SK-N-SH treated with all-trans-retinoic acid at 6 μM for 48 hours (cell line): ENCODE measurements around the gene RPS16.

Source experiments
- ATAC-seq: fragments of 200-7000 bp; cut with Tn5 transposase; 3 replicates; pipeline ENCODE4 v1.9.1; 2020; ENCODE audit warnings: mild to moderate bottlenecking, moderate library complexity
- ARNTL ChIP-seq: fragments of 450-650 bp; formaldehyde crosslinking; IDR thresholded peaks from 2 replicates; pipeline ENCODE4 v1.5.0; 2020; ENCODE audit warnings: low read depth, mild to moderate bottlenecking, moderate library complexity, borderline replicate concordance
- BACH2 ChIP-seq: fragments of 250-450 bp; sonication (Bioruptor Pico); IDR thresholded peaks from 2 replicates; pipeline ENCODE4 v1.9.0; 2021; ENCODE audit warnings: mild to moderate bottlenecking, borderline replicate concordance
- CREB5 ChIP-seq: fragments of 250-450 bp; sonication (Bioruptor Pico); IDR thresholded peaks from 2 replicates; pipeline ENCODE4 v1.5.1; 2020; ENCODE audit warnings: low read depth, mild to moderate bottlenecking, moderate library complexity
- CSDC2 ChIP-seq: fragments of 250-450 bp; sonication (Bioruptor Pico); IDR thresholded peaks from 2 replicates; pipeline ENCODE4 v1.5.0; 2020; ENCODE audit warnings: mild to moderate bottlenecking, moderate library complexity
- CSRNP3 ChIP-seq: fragments of 250-450 bp; sonication (Bioruptor Pico); IDR thresholded peaks from 2 replicates; pipeline ENCODE4 v1.5.1; 2021; ENCODE audit warnings: mild to moderate bottlenecking, moderate library complexity
- ESRRG ChIP-seq: fragments of 250-450 bp; sonication (Bioruptor Pico); IDR thresholded peaks from 2 replicates; pipeline ENCODE4 v1.6.1; 2021; ENCODE audit warnings: mild to moderate bottlenecking
- GLIS3 ChIP-seq: fragments of 250-450 bp; sonication (Bioruptor Pico); IDR thresholded peaks from 2 replicates; pipeline ENCODE4 v1.5.0; 2020; ENCODE audit warnings: mild to moderate bottlenecking, moderate library complexity
- ISL1 ChIP-seq: fragments of 250-450 bp; sonication (Bioruptor Pico); IDR thresholded peaks from 2 replicates; pipeline ENCODE4 v2.1.2; 2022; ENCODE audit warnings: mild to moderate bottlenecking, moderate library complexity
- OSR1 ChIP-seq: fragments of 250-450 bp; sonication (Bioruptor Pico); IDR thresholded peaks from 2 replicates; pipeline ENCODE4 v1.8.0; 2022; ENCODE audit warnings: moderate library complexity, mild to moderate bottlenecking, inconsistent platforms
- PATZ1 ChIP-seq: fragments of 250-450 bp; sonication (Bioruptor Pico); IDR thresholded peaks from 2 replicates; pipeline ENCODE4 v1.8.0; 2020; ENCODE audit warnings: mild to moderate bottlenecking, moderate library complexity, borderline replicate concordance
- POU6F1 ChIP-seq: fragments of 250-450 bp; sonication (Bioruptor Pico); IDR thresholded peaks from 2 replicates; pipeline ENCODE4 v1.8.0; 2021; ENCODE audit warnings: low read depth, mild to moderate bottlenecking, moderate library complexity, borderline replicate concordance
- PPARA ChIP-seq: fragments of 250-450 bp; sonication (Bioruptor Pico); IDR thresholded peaks from 2 replicates; pipeline ENCODE4 v1.5.0; 2020; ENCODE audit warnings: mild to moderate bottlenecking, borderline replicate concordance
- RARB ChIP-seq: fragments of 250-450 bp; sonication (Bioruptor Pico); IDR thresholded peaks from 2 replicates; pipeline ENCODE4 v1.8.0; 2021; ENCODE audit warnings: mild to moderate bottlenecking, moderate library complexity
- SNAI2 ChIP-seq: fragments of 250-450 bp; sonication (Bioruptor Pico); IDR thresholded peaks from 2 replicates; pipeline ENCODE4 v1.5.0; 2020; ENCODE audit warnings: mild to moderate bottlenecking, moderate library complexity
- TCF4 ChIP-seq: fragments of 250-450 bp; sonication (Bioruptor Pico); IDR thresholded peaks from 2 replicates; pipeline ENCODE4 v1.8.0; 2021; ENCODE audit warnings: mild to moderate bottlenecking, moderate library complexity, borderline replicate concordance
- TSHZ2 ChIP-seq: fragments of 250-450 bp; sonication (Bioruptor Pico); IDR thresholded peaks from 2 replicates; pipeline ENCODE4 v1.5.0; 2020; ENCODE audit warnings: mild to moderate bottlenecking, moderate library complexity
- ZC3H10 ChIP-seq: fragments of 250-450 bp; sonication (Bioruptor Pico); IDR thresholded peaks from 2 replicates; pipeline ENCODE4 v1.5.1; 2021; ENCODE audit warnings: mild to moderate bottlenecking, moderate library complexity
- ZFP3 ChIP-seq: fragments of 250-450 bp; sonication (Bioruptor Pico); IDR thresholded peaks from 2 replicates; pipeline ENCODE4 v1.5.0; 2020; ENCODE audit warnings: mild to moderate bottlenecking, moderate library complexity
- ZFP30 ChIP-seq: fragments of 450-650 bp; formaldehyde crosslinking; IDR thresholded peaks from 2 replicates; pipeline ENCODE4 v1.5.0; 2022; ENCODE audit warnings: mild to moderate bottlenecking, moderate library complexity
- ZNF565 ChIP-seq: fragments of 450-650 bp; formaldehyde crosslinking; conservative IDR thresholded peaks from 2 replicates; pipeline ENCODE4 v1.5.0; 2020; ENCODE audit warnings: low read depth, mild to moderate bottlenecking, moderate library complexity
- ZNF70 ChIP-seq: fragments of 450-650 bp; formaldehyde crosslinking; IDR thresholded peaks from 2 replicates; pipeline ENCODE4 v1.5.0; 2020; ENCODE audit warnings: mild to moderate bottlenecking, moderate library complexity
- ZNF8 ChIP-seq: fragments of 450-650 bp; formaldehyde crosslinking; IDR thresholded peaks from 2 replicates; pipeline ENCODE4 v1.5.0; 2020; ENCODE audit warnings: mild to moderate bottlenecking, moderate library complexity

RPS16 gene

GRCh38 chr19:39410831-39411080, 25.0 kb downstream of the RPS16 start:
- TF ChIP-seq ZNF8 (CRISPR knock-in tag) (no peak), ZFP3 (CRISPR knock-in tag) (no peak), GLIS3 (no peak), ZNF565 (CRISPR knock-in tag) (no peak), ZC3H10 (no peak; the same call in 1 of the 2 replicates), TSHZ2 (CRISPR knock-in tag) (no peak), OSR1 (CRISPR knock-in tag) (no peak), POU6F1 (CRISPR knock-in tag) (no peak), RARB (CRISPR knock-in tag) (no peak; the same call in 1 of the 2 replicates), CSDC2 (CRISPR knock-in tag) (no peak), ZNF70 (CRISPR knock-in tag) (no peak)
- TF ChIP-seq, all 23 proteins: peak for 0
- no peak for ATAC-seq

- TF ChIP-seq BACH2 (CRISPR knock-in tag) (no peak), PATZ1 (no peak; the same call in 1 of the 2 replicates), GLIS3 (peak; percentile 16; the same call in 1 of the 2 replicates), ISL1 (CRISPR knock-in tag) (no peak), ZFP30 (CRISPR knock-in tag) (no peak), SNAI2 (no peak), CREB5 (CRISPR knock-in tag) (0 out of 2 replicates have a peak, but pooled peaks have one; percentile 53), OSR1 (CRISPR knock-in tag) (no peak), TSHZ2 (CRISPR knock-in tag) (no peak), ZC3H10 (peak; percentile 87), ZFP3 (CRISPR knock-in tag) (no peak), CSDC2 (CRISPR knock-in tag) (no peak), CSRNP3 (no peak), POU6F1 (CRISPR knock-in tag) (no peak), TCF4 (no peak), ARNTL (CRISPR knock-in tag) (0 out of 2 replicates have a peak, but pooled peaks have one; percentile 39), RARB (CRISPR knock-in tag) (no peak), PPARA (CRISPR knock-in tag) (no peak), ZNF565 (CRISPR knock-in tag) (no peak), ESRRG (CRISPR knock-in tag) (no peak)
- peak; percentile 6 for ATAC-seq
Measured at GRCh38 chr19:39410017-39410830, 25.5 kb downstream of the RPS16 start.
